T1000 (cell line): Measurements from ENCODE around the gene ARHGAP45.
"Not testable (repeated sequence)": the region's sequence is repeated elsewhere in the genome, so short reads cannot be mapped to it uniquely, and the experiment has no call there.

Source experiments
- DNase-seq: peaks from one replicate; lab custom pipeline; 2025; ENCODE audit warnings: mixed read lengths; lab: John Stamatoyannopoulos, UW

ARHGAP45 gene

GRCh38 chr19:1116726-1117581, 50.0 kb downstream of the ARHGAP45 start:
- DNase-seq: no peak

DNA sequence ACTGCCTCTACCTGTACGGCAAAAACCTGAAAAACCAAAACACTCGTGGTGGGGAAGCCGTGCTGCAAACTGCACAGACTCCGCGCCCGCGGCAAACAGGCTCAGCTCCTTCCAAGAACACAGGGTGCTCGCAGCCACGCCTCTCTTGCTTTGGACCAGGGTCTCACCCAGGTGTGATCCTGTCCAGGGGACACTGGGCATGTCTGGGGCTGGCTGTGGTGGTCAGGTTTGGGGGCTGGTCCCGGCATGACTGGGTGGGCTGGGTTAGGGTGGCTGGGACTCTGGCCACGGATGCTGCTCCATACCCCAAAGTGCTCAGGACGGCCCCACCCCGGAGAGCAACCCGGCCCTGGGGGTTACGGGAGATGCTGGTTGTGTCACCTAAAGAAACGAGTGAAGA, 50.7 kb downstream of the ARHGAP45 start:
- DNase-seq: no peak

GRCh38 chr19:1118999-1119398, 52.0 kb downstream of the ARHGAP45 start:
- DNase-seq: no peak

GRCh38 chr19:1119475-1120217, 52.7 kb downstream of the ARHGAP45 start:
- no peak for DNase-seq

- no peak for DNase-seq
Observed at GRCh38 chr19:1121395-1121794, 54.4 kb downstream of the ARHGAP45 start.

- no peak for DNase-seq
Observed at GRCh38 chr19:1122021-1122971, 55.3 kb downstream of the ARHGAP45 start.

- DNase-seq: peak; percentile 93
Observed at GRCh38 chr19:1122972-1123363, 56.0 kb downstream of the ARHGAP45 start.

- no peak for DNase-seq
Observed at GRCh38 chr19:1123381-1123780, 56.4 kb downstream of the ARHGAP45 start.

- DNase-seq: no peak
Observed at GRCh38 chr19:1123885-1124677, 57.1 kb downstream of the ARHGAP45 start.

GRCh38 chr19:1125601-1126467, 58.9 kb downstream of the ARHGAP45 start:
- peak; percentile 55 for DNase-seq

GRCh38 chr19:1126984-1127760, 60.2 kb downstream of the ARHGAP45 start:
- DNase-seq: no peak

GRCh38 chr19:1128106-1128505, 61.1 kb downstream of the ARHGAP45 start:
- no peak for DNase-seq

DNA sequence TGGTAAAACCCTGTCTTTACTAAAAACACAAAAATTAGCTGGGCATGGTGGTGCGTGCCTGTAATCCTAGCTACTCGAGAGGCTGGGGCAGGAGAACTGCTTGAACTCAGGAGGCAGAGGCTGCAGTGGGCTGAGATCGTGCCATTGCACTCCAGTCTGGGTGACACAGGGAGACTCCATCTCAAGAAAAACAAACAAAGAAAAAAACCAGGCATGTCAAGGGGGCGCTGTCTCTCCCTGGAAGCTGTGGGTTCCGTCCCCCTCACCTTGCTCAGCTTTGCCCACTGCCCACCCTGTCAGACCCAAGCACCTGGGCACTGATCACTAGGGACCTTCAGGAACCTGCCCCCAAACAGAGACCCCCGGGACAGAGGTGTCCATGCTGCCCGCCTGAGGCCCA, 62.1 kb downstream of the ARHGAP45 start:
- DNase-seq: not testable (repeated sequence)

DNA sequence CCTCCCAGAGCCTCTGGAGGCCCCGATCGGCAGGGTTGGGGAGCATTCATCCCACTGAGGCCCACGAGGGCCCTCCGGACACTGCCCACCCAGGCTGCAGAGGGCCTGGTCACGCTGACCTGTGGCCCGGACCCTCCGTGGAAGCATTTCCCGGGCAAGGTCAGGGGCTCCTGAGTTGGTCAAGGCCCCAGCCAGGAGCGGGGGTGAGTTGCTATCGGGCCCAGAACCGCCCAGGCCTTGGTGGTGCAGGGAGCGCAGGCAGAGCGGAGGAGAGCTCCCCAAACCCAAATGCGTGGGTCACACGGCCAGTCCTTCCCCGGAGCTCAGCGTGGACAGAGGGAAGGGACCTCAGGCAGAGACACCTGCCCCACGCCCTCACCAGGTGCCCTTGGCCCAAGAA, 62.6 kb downstream of the ARHGAP45 start:
- no peak for DNase-seq

GRCh38 chr19:1130771-1131717, 64.1 kb downstream of the ARHGAP45 start:
- no peak for DNase-seq

DNA sequence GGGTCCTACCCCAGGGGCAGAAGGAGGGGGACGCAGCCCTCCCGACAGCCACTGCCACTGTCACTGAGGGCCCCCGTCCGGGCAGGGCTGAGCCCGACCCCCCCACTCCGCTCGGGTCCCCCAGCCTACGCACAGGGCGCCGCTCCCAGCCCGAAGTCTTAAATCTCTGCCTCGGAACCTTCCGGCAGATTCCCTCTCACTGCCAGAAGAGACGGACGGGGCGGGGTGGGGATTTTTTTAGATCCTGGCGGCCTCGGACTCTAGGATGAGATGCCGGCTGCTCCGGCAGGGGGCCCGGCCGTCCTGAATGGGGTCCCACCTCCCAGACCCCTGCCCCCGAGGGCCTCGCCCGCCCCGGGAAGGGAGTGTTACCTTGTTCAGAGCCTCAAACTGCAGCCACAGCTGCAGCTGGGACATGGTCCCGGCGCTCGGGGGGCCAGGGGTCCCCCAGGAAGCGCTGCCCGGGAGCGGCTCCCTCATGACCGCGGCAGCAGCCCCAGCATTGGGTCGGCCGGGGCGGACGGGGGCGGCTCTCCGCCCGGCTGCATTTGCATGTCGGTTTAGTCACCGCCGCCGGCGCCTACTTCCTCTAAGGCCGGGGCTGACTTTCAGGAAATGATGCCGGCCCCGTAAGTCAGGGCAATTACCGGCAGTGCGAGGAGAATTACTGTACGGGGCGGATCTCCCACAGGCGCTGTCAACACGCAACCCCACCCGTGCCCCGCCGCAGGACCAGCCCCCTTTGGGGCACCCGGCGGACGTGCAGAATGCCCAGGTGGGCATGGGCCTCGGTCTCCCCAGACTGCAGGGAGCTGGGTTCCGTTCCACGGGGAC, 65.0 kb downstream of the ARHGAP45 start:
- peak; percentile 60 for DNase-seq
